Breast epithelium (tissue), 3 donors: ENCODE results near the gene PGS1.

Source experiments
- POLR2A ChIP-seq: fragments of 450-650 bp; IDR thresholded peaks from one replicate; pipeline ENCODE4 v1.6.1; 2016; ENCODE audit warnings: antibody characterized with exemption, mild to moderate bottlenecking, moderate library complexity
- TF ChIP-seq, protein P1 (sequence below), 3 donors: fragments of 450-650 bp; IDR thresholded peaks; one replicate each; pipeline ENCODE4 v1.5.1; 2016 to 2017; ENCODE audit warnings: antibody characterized with exemption in 3 of 3, mild to moderate bottlenecking in 3 of 3, moderate library complexity in 3 of 3

GRCh38 chr17:78360371-78361224 lies 17.9 kb upstream of the PGS1 start:
- TF ChIP-seq, protein P1, sequence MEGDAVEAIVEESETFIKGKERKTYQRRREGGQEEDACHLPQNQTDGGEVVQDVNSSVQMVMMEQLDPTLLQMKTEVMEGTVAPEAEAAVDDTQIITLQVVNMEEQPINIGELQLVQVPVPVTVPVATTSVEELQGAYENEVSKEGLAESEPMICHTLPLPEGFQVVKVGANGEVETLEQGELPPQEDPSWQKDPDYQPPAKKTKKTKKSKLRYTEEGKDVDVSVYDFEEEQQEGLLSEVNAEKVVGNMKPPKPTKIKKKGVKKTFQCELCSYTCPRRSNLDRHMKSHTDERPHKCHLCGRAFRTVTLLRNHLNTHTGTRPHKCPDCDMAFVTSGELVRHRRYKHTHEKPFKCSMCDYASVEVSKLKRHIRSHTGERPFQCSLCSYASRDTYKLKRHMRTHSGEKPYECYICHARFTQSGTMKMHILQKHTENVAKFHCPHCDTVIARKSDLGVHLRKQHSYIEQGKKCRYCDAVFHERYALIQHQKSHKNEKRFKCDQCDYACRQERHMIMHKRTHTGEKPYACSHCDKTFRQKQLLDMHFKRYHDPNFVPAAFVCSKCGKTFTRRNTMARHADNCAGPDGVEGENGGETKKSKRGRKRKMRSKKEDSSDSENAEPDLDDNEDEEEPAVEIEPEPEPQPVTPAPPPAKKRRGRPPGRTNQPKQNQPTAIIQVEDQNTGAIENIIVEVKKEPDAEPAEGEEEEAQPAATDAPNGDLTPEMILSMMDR (IDR thresholded peaks at IDR 0.05): peak; percentile 89 to 92 (median 91)
- no peak for TF ChIP-seq POLR2A
